Effector memory CD4-positive, alpha-beta T cell (primary cell): ENCODE data around the gene C11orf71.
A peak's percentile ranks its signal among the peaks of the same experiment; 100 is the strongest.

Experiments
- DNase-seq, 3 donors: peaks; one replicate each; pipeline ENCODE4 v3.0.0-alpha.2; 2020
- H3K27ac ChIP-seq: 2 replicates; pipeline ENCODE4 v1.7.0; 2013; ENCODE audit warnings: mild to moderate bottlenecking, low read length, moderate library complexity; ENCODE audit not compliant: insufficient read depth, poor library complexity, severe bottlenecking
- H3K27me3 ChIP-seq: replicated peaks from 2 replicates; pipeline ENCODE4 v1.7.0; 2013; ENCODE audit warnings: mild to moderate bottlenecking, low read length; ENCODE audit not compliant: insufficient read depth, control insufficient read depth, poor library complexity, severe bottlenecking
- H3K36me3 ChIP-seq: 2 replicates; pipeline ENCODE4 v1.7.0; 2013; ENCODE audit warnings: mild to moderate bottlenecking, low read length, moderate library complexity; ENCODE audit not compliant: control insufficient read depth, insufficient read depth
- H3K4me1 ChIP-seq: 2 replicates; pipeline ENCODE4 v1.7.0; 2013; ENCODE audit warnings: low read length, mild to moderate bottlenecking; ENCODE audit not compliant: control insufficient read depth, insufficient read depth, poor library complexity, severe bottlenecking
- H3K4me3 ChIP-seq: 2 replicates; pipeline ENCODE4 v1.7.0; 2013; ENCODE audit warnings: low read length, low read depth, mild to moderate bottlenecking; ENCODE audit not compliant: insufficient read depth, poor library complexity, severe bottlenecking
- H3K9me3 ChIP-seq: 2 replicates; pipeline ENCODE4 v1.7.0; 2013; ENCODE audit warnings: mild to moderate bottlenecking, low read length, moderate library complexity; ENCODE audit not compliant: control insufficient read depth

Gene C11orf71

DNA sequence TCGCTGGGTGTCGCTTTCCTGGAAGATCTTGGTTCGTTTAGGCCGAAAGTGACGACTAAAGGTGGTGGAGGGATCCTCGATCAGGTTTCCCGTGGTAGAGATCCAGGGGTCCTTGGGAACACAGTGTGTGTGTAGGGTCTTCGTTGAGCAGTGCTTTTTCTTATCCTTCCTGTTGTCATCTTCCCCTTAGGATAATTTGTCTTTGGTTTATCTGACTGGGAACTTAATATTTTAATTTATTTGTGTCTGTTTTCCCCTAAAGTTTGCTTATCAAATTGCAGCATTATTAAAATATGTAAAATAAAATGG, 558 bp upstream of the C11orf71 start:
- H3K36me3 ChIP-seq: peaks cover 20% of the 10 kb centered on the region
- H3K4me3 ChIP-seq: peak overlapping the region; percentile 80
- peaks cover 13% of the 10 kb centered on the region for H3K4me1 ChIP-seq
- DNase-seq: no peak
- H3K27ac ChIP-seq: peak overlapping the region; percentile 97
- H3K27me3 ChIP-seq: no peaks in the 10 kb centered on the region
- H3K9me3 ChIP-seq: no peaks in the 10 kb centered on the region

DNA sequence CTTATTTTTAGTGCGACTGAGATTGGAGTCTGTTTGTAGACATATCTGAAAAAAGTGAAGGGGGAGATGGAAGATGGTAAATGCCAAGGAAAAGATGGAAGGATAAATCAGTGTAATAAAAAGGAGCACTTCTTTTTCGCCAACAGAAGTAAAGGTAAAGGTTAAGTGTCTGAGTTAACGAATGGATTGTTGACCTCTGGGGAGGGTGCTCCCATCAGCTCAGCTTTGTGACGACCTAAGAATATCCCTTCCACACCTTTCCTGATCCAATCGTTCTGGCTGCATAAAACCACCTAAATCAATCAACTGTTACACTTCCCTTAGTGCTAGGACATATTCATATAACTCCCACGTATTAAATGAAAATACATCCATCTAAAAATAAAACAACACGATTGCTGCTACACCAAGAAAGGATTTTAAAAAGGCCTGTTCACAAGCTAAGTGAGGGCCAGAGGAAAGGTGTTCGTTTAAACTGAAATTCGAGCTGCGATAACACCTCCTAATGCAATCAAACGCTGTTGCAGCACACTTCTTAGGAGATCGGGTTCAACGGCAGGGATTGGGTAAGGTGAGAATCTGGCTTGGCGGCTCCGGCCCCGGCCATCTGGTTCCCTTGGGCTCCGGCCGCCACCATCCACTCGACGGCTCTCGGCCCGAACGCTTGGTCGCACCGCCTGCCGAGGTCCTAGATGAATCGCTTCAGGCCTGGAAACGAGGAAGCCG, 658 bp downstream of the C11orf71 start:
- no peak for DNase-seq
- peak overlapping the region; percentile 80 for H3K4me3 ChIP-seq
- no peaks in the 10 kb centered on the region for H3K9me3 ChIP-seq
- H3K27ac ChIP-seq: peak overlapping the region; percentile 97
- no peaks in the 10 kb centered on the region for H3K27me3 ChIP-seq
- H3K4me1 ChIP-seq: peaks cover 13% of the 10 kb centered on the region
- peaks cover 10% of the 10 kb centered on the region for H3K36me3 ChIP-seq

DNA sequence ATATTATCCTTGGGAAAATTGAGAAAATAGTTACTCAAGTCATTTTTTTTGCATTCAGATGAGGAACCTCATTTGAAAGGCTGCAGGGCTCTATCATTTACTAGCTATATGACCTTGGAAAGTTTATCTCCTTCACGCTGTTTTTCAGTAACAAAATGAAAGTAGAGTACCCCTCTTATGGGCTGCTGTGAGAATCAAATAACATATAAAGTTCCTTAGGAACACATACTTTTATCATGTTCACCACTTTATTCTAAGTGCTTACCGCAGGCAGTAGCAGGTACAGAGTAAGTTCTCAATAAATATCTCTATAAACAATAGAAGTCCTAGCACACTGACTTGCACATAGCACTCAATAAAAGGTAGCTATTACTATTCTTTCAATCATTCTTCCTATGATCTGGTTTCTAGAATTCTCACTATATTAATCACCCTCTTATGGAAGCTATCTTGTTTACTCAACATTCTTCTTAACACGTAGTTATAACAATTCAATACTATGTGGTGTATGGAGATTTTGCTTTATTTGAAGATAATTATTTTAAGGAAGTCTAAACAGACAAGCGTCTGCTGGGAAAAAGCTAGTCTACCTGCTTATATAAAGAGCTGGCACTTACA, 1.9 kb downstream of the C11orf71 start:
- no peaks in the 10 kb centered on the region for H3K27me3 ChIP-seq
- peaks cover 2% of the 10 kb centered on the region for H3K36me3 ChIP-seq
- no peak for DNase-seq
- H3K4me1 ChIP-seq: peaks cover 13% of the 10 kb centered on the region
- no peak overlapping the region for H3K4me3 ChIP-seq
- H3K27ac ChIP-seq: no peak overlapping the region
- H3K9me3 ChIP-seq: no peaks in the 10 kb centered on the region

DNA sequence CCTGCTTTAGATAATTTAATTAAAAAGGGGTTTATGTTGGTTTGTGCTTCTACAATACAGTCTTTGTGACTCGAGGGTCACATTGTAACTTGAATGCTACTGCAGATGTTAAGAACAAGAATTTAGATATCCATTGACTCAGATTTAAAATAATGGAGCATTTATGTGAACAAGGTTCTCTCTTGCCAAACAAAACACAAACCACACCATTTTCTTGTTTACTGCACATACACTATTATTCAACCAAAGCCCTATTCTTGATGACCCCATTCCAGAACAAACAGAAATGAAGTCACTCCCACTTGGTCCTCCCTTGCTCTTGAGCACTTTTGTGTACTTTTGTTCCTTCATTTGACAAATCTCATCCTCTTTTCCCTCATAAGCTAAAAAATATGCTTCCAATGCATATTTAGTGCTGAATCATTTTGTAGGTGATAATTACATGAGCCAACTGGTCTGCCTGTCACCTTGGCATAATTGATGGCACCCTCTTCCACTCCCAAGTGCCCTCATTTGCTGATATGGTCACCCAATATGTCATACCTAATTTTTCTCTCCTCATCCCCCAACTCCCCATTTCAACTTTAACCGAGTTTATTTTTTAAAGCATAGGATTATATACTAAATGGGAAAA, 2.8 kb downstream of the C11orf71 start:
- H3K9me3 ChIP-seq: no peaks in the 10 kb centered on the region
- H3K36me3 ChIP-seq: no peaks in the 10 kb centered on the region
- peaks cover 13% of the 10 kb centered on the region for H3K4me1 ChIP-seq
- H3K4me3 ChIP-seq: no peak overlapping the region
- no peaks in the 10 kb centered on the region for H3K27me3 ChIP-seq
- no peak for DNase-seq
- no peak overlapping the region for H3K27ac ChIP-seq

DNA sequence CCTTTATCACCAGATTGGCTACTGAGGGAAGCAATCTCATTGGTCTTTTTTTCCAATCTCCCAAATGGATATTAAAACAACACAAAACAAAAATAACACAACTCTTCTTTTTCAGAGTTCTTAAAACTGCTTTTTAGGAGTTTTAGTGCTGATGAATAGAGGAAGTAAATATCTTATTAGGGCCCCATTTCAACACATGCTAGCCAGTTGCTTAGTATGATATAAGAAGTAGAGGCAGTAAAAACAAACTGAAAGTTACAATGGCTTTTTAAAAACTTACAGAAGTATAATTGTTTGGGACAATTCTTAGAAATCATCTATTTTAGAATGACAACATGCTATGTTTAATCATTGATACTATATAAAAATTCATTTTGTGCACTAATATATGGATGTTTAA, 3.4 kb downstream of the C11orf71 start:
- DNase-seq: no peak
- H3K36me3 ChIP-seq: no peaks in the 10 kb centered on the region
- H3K9me3 ChIP-seq: no peaks in the 10 kb centered on the region
- H3K4me1 ChIP-seq: peaks cover 13% of the 10 kb centered on the region
- H3K27ac ChIP-seq: no peak overlapping the region
- H3K27me3 ChIP-seq: no peaks in the 10 kb centered on the region
- H3K4me3 ChIP-seq: no peak overlapping the region

DNA sequence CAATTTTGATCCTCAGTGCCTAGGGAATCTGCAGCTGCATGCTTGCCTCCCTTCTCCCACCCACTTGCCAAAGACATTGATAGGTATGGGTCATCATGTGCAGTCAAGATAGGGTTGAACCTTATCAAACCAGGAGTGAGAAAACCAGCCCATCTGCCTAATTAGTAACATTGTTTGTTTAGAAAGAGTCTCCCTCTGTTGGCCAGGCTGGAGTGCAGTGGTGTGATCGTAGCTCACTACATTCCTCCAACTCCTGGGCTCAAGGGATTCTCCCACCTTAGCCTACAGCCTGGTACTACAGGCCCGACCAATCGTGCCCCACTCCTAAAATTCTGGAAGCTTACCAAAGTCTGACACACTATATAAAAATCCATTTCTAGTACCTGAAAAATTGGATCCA, 4.6 kb downstream of the C11orf71 start:
- H3K27me3 ChIP-seq: no peaks in the 10 kb centered on the region
- H3K36me3 ChIP-seq: no peaks in the 10 kb centered on the region
- H3K27ac ChIP-seq: no peak overlapping the region
- H3K9me3 ChIP-seq: no peaks in the 10 kb centered on the region
- DNase-seq: no peak
- H3K4me1 ChIP-seq: peaks cover 13% of the 10 kb centered on the region
- H3K4me3 ChIP-seq: no peak overlapping the region

DNA sequence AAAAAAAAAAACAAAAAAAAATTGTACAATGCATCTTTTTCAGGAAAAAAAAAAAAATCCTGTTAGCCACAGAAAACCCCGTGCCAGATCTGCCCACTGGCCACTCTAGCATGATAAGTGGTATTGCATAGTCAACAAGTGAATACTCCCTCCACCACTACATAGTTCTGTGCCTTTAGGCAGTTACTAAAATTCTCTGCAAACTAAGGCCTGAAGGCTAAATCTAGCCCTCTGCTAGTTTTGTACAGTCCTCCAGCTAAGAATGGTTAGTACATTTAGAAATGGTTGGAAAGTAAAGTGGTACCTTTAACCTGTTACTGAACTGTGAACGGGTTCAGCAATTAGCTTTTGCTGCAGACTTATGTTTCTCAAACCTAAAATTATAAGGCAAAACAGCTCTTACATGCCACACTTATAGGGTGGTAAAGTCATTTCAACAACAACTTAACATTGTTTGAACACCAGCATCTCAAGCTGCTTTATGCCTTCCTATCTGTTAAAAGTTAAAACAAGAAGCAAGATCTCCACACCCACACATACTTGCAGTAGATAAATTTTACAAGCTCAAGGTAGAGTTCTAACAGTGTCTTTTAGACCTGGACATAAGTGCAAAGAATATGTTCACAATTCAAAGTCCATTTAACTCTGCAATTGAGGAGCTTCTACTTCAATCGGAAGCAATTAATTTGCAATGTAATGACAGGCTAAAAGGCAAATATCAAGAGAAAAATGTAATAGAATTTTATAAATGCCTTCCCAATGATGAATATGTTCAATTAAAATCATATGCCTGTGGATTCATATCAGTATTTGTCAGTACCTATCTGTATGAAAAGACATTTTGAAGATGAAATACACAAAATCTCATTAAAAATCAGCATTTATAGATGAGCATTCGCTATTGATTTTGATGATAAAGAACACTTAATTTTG, 7.3 kb downstream of the C11orf71 start:
- H3K9me3 ChIP-seq: no peaks in the 10 kb centered on the region
- H3K27me3 ChIP-seq: no peaks in the 10 kb centered on the region
- H3K4me3 ChIP-seq: no peak overlapping the region
- no peaks in the 10 kb centered on the region for H3K36me3 ChIP-seq
- H3K27ac ChIP-seq: no peak overlapping the region
- no peak for DNase-seq
- H3K4me1 ChIP-seq: no peaks in the 10 kb centered on the region

DNA sequence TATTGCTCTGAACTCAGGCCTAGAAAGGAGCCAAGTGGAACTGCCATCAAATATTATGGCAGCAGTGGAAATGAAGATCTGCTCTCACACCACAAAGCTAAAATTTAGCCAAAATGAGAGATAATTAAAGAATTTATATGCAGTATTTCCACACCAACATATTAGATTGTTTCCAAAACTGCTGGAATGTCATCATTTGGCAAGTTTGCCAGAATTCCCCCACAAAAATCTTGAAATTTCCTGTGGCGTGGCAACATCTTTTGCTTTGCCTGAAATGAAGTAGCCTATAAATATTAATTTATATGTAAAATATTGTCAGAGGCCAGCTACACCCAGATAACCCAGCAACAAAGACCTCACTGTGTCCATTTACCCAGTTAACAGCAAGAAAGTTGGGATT, 13.8 kb downstream of the C11orf71 start:
- Histone ChIP-seq H3K9me3 (no peaks in the 10 kb centered on the region), H3K27me3 (peaks cover 4% of the 10 kb centered on the region), H3K36me3 (no peaks in the 10 kb centered on the region), H3K4me3 (no peak overlapping the region), H3K4me1 (no peaks in the 10 kb centered on the region), H3K27ac (no peak overlapping the region)
- no peak for DNase-seq

DNA sequence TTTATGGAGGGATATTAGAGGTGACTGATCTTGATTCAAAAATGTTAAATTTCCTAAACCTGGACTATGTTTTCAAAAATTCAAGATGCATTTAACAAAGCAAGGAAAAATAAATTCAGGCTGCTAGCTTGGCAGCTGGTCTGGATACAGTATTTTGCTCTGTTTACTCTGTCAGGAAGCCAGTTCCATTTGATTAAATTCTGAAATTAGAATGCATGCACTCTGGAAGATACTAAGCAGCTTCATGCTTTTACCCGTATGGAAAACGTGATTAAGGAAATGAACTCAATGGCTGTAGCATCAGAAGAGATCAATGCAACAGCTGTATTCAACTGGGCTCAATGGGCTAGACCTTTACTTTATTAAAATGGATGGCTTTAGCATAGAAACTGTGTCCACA, 14.2 kb downstream of the C11orf71 start:
- DNase-seq: no peak
- no peaks in the 10 kb centered on the region for H3K4me1 ChIP-seq
- H3K27me3 ChIP-seq: peaks cover 4% of the 10 kb centered on the region
- H3K9me3 ChIP-seq: no peaks in the 10 kb centered on the region
- H3K27ac ChIP-seq: no peak overlapping the region
- H3K4me3 ChIP-seq: no peak overlapping the region
- H3K36me3 ChIP-seq: no peaks in the 10 kb centered on the region
